ENCODE data around the gene TSPAN9. TPM values are rescaled to one million over a fixed set of nuclear protein-coding genes. Genes with fewer than 3 reads are reported as not detected.

TSPAN9 gene
- 10 to 100 TPM in 3 of 4 donors, 1 to 10 TPM in 1; 9.9 to 47.3 (median 15.4) TPM for total RNA-seq

GRCh38 chr12:3076730-3077571, at the start of gene TSPAN9:
Gene TSPAN9 (plus strand): TSS chr12:3077379. CDS start chr12:3201194, 123,815 bp downstream.
- TF ChIP-seq CTCF (IDR thresholded peaks at IDR 0.05; ENCODE audit: low read depth), result no peak

GRCh38 chr12:3028108-3028507, 49.1 kb upstream of the TSPAN9 start:
- TF ChIP-seq CTCF (IDR thresholded peaks at IDR 0.05; ENCODE audit: low read depth), result no peak

- no peak for TF ChIP-seq CTCF (IDR thresholded peaks at IDR 0.05; ENCODE audit: low read depth)
Observed at GRCh38 chr12:3030821-3031429, 46.3 kb upstream of the TSPAN9 start.

- TF ChIP-seq CTCF (IDR thresholded peaks at IDR 0.05; ENCODE audit: low read depth), result no peak
Observed at GRCh38 chr12:3032161-3032560, 45.0 kb upstream of the TSPAN9 start.

- TF ChIP-seq CTCF (IDR thresholded peaks at IDR 0.05; ENCODE audit: low read depth), result no peak
Observed at GRCh38 chr12:3032770-3033538, 44.2 kb upstream of the TSPAN9 start.

GRCh38 chr12:3033539-3033867, 43.7 kb upstream of the TSPAN9 start:
- TF ChIP-seq CTCF (IDR thresholded peaks at IDR 0.05; ENCODE audit: low read depth), result no peak
